OCI-LY7 (cell line): ENCODE measurements around the gene TMPRSS7. TPM values are rescaled to one million over a fixed set of nuclear protein-coding genes. Genes with fewer than 3 reads are reported as not detected.

Experiments used
- BruUV-seq: library from RNA; stranded (reverse); fragments of 400-500 nt; replicated peaks from 2 replicates; lab custom pipeline; 2021; lab: Mats Ljungman, UMichigan
- CTCF ChIA-PET: fragments of 300-600 bp; sonication (Branson Sonifier 250); formaldehyde crosslinking; loops from one replicate; lab custom pipeline; 2022; ENCODE audit warnings: antibody characterized with exemption; ENCODE audit not compliant: unreplicated experiment; lab: Charles Lee
- POLR2A ChIA-PET: fragments of 300-600 bp; sonication (Branson Sonifier 250); formaldehyde crosslinking; loops from one replicate; lab custom pipeline; 2022; ENCODE audit warnings: antibody characterized with exemption; lab: Charles Lee
- DNase-seq: peaks from one replicate; pipeline ENCODE4 v3.0.0-alpha.2; 2015; ENCODE audit warnings: low spot score
- H2AFZ ChIP-seq: fragments of 200-600 bp; sonication (generic), shearing (Covaris generic); 2 replicates; pipeline ENCODE4 v1.6.1; 2014; ENCODE audit warnings: mild to moderate bottlenecking, antibody characterized with exemption, low read length, moderate library complexity
- H3K27ac ChIP-seq: fragments of 200-600 bp; sonication (generic); 2 replicates; pipeline ENCODE4 v1.5.1; 2014; ENCODE audit warnings: mixed run types, low read depth, mild to moderate bottlenecking, moderate library complexity, low read length, inconsistent platforms; ENCODE audit not compliant: poor library complexity, severe bottlenecking
- H3K36me3 ChIP-seq: fragments of 200-600 bp; sonication (generic); 2 replicates; pipeline ENCODE4 v1.6.1; 2014; ENCODE audit warnings: mild to moderate bottlenecking, antibody characterized with exemption, low read length, moderate library complexity, mixed read lengths; ENCODE audit not compliant: insufficient read depth
- H3K4me1 ChIP-seq: fragments of 200-600 bp; sonication (generic); 2 replicates; pipeline ENCODE4 v1.5.1; 2014; ENCODE audit warnings: mild to moderate bottlenecking, low read length; ENCODE audit not compliant: insufficient read depth, poor library complexity, severe bottlenecking
- H3K4me2 ChIP-seq: fragments of 200-600 bp; sonication (generic); 2 replicates; pipeline ENCODE4 v1.6.1; 2014; ENCODE audit warnings: mild to moderate bottlenecking, low read length
- H3K4me3 ChIP-seq: fragments of 200-600 bp; sonication (generic); 2 replicates; pipeline ENCODE4 v1.5.1; 2014; ENCODE audit warnings: mild to moderate bottlenecking, low read depth, low read length; ENCODE audit not compliant: poor library complexity, severe bottlenecking
- H3K79me2 ChIP-seq: fragments of 200-600 bp; sonication (generic); 2 replicates; pipeline ENCODE4 v1.6.1; 2016; ENCODE audit warnings: low read depth, mild to moderate bottlenecking, low read length, moderate library complexity, mixed read lengths; ENCODE audit not compliant: insufficient read depth
- H3K9me2 ChIP-seq: fragments of 200-600 bp; sonication (generic); 2 replicates; pipeline ENCODE4 v1.6.1; 2016; ENCODE audit warnings: mild to moderate bottlenecking, low read length, mixed read lengths; ENCODE audit not compliant: insufficient read depth
- H3K9me3 ChIP-seq: fragments of 200-600 bp; sonication (generic); 2 replicates; pipeline ENCODE4 v1.6.1; 2014; ENCODE audit warnings: mild to moderate bottlenecking, mixed run types, low read length, mixed read lengths
- H4K20me1 ChIP-seq: fragments of 200-600 bp; sonication (generic); 2 replicates; pipeline ENCODE4 v1.6.1; 2014; ENCODE audit warnings: mild to moderate bottlenecking, antibody characterized with exemption, low read length, moderate library complexity, mixed read lengths; ENCODE audit not compliant: insufficient read depth
- CTCF ChIP-seq: fragments of 200-600 bp; sonication (generic); conservative IDR thresholded peaks from 2 replicates; pipeline ENCODE4 v1.5.1; 2014; ENCODE audit warnings: mild to moderate bottlenecking, antibody characterized with exemption, low read length, moderate library complexity, mixed read lengths
- EZH2phosphoT487 ChIP-seq: fragments of 200-600 bp; sonication (generic); IDR thresholded peaks from 2 replicates; pipeline ENCODE4 v1.6.1; 2018; ENCODE audit warnings: low read depth, borderline replicate concordance, mild to moderate bottlenecking, mixed run types, antibody characterized with exemption, low read length, moderate library complexity, mixed read lengths
- intact Hi-C: fragments of 100-400 bp; cut with micrococcal nuclease; formaldehyde crosslinking; loops from one replicate; pipeline ENCODE4 v1.10.0; 2022; ENCODE audit not compliant: unreplicated experiment
- total RNA-seq, 2 experiments: library from RNA; depleted of rRNA in 1 of 2; stranded (reverse); fragments of >200 nt in 1 of 2; shearing (Covaris generic) in 1 of 2; gene quantifications; 2 replicates each; pipeline ENCODE4 v1.2.3, GENCODE V29; 2014 to 2022

TMPRSS7 gene
- total RNA-seq, 2 experiments from 2014 or later = not detected

- H3K4me2 ChIP-seq = no peak overlapping the region
- peaks cover 1% of the 10 kb centered on the region for H3K4me1 ChIP-seq
- no peak overlapping the region for H3K4me3 ChIP-seq
- BruUV-seq = no TSS peak
- intact Hi-C loops = no loop called here
- no peaks in the 10 kb centered on the region for H3K9me2 ChIP-seq
- no peaks in the 10 kb centered on the region for H3K9me3 ChIP-seq
- H3K36me3 ChIP-seq = no peaks in the 10 kb centered on the region
- H4K20me1 ChIP-seq = no peaks in the 10 kb centered on the region
- no peak for DNase-seq
- TF ChIP-seq CTCF = no peak
- no peak for TF ChIP-seq EZH2phosphoT487
- no peaks in the 10 kb centered on the region for H3K79me2 ChIP-seq
- H3K27ac ChIP-seq = no peak overlapping the region
- CTCF ChIA-PET = no interaction called here
- POLR2A ChIA-PET = interaction anchor here (1.0 to 2.1 kb wide), 3 partner anchors 12 to 18 kb away, joined by 3 to 7 read pairs (median 4); no protein-coding TSS in a partner anchor
- H2AFZ ChIP-seq = no peak overlapping the region
Measured at GRCh38 chr3:112004187-112004586, 30.3 kb upstream of the TMPRSS7 start.

- Histone ChIP-seq H3K9me3 (no peaks in the 10 kb centered on the region), H2AFZ (no peak overlapping the region), H3K27ac (no peak overlapping the region), H3K4me2 (no peak overlapping the region), H3K4me1 (no peaks in the 10 kb centered on the region), H4K20me1 (no peaks in the 10 kb centered on the region), H3K79me2 (no peaks in the 10 kb centered on the region), H3K36me3 (no peaks in the 10 kb centered on the region), H3K9me2 (no peaks in the 10 kb centered on the region), H3K4me3 (no peak overlapping the region)
- intact Hi-C loops = no loop called here
- ChIA-PET POLR2A (interaction anchor here (1.0 to 2.1 kb wide), 3 partner anchors 13 to 18 kb away, joined by 3 to 7 read pairs (median 4); no protein-coding TSS in a partner anchor), CTCF (no interaction called here)
- no peak for TF ChIP-seq CTCF
- no peak for TF ChIP-seq EZH2phosphoT487
- no peak for DNase-seq
- no TSS peak for BruUV-seq
Measured at GRCh38 chr3:112004669-112005068, 29.9 kb upstream of the TMPRSS7 start.

- ChIA-PET CTCF (no interaction called here), POLR2A (interaction anchor here (2.1 kb wide), 1 partner anchor 13 kb away, joined by 7 read pairs; no protein-coding TSS in a partner anchor)
- H3K79me2 ChIP-seq = no peaks in the 10 kb centered on the region
- BruUV-seq = no TSS peak
- TF ChIP-seq EZH2phosphoT487 (no peak), CTCF (no peak)
- H3K4me2 ChIP-seq = no peak overlapping the region
- no peaks in the 10 kb centered on the region for H3K4me1 ChIP-seq
- DNase-seq = no peak
- H4K20me1 ChIP-seq = no peaks in the 10 kb centered on the region
- H3K9me3 ChIP-seq = no peaks in the 10 kb centered on the region
- no peak overlapping the region for H2AFZ ChIP-seq
- H3K27ac ChIP-seq = no peak overlapping the region
- H3K36me3 ChIP-seq = no peaks in the 10 kb centered on the region
- no peaks in the 10 kb centered on the region for H3K9me2 ChIP-seq
- H3K4me3 ChIP-seq = no peak overlapping the region
- intact Hi-C loops = no loop called here
Measured at GRCh38 chr3:112005091-112005672, 29.4 kb upstream of the TMPRSS7 start.
